Stimulated activated CD4-positive, alpha-beta T cell treated with anti-CD3 and anti-CD28 coated beads, Interleukin-1b, Interleukin-23, amount 100 ng/mL, for 1 hour (primary cell): ENCODE results near the gene AHCTF1.

Source experiments
- DNase-seq, 2 donors: peaks; one replicate each; pipeline ENCODE4 v3.0.0-alpha.2; 2020; ENCODE audit warnings: low read depth in 2 of 2

AHCTF1 gene, protein sequence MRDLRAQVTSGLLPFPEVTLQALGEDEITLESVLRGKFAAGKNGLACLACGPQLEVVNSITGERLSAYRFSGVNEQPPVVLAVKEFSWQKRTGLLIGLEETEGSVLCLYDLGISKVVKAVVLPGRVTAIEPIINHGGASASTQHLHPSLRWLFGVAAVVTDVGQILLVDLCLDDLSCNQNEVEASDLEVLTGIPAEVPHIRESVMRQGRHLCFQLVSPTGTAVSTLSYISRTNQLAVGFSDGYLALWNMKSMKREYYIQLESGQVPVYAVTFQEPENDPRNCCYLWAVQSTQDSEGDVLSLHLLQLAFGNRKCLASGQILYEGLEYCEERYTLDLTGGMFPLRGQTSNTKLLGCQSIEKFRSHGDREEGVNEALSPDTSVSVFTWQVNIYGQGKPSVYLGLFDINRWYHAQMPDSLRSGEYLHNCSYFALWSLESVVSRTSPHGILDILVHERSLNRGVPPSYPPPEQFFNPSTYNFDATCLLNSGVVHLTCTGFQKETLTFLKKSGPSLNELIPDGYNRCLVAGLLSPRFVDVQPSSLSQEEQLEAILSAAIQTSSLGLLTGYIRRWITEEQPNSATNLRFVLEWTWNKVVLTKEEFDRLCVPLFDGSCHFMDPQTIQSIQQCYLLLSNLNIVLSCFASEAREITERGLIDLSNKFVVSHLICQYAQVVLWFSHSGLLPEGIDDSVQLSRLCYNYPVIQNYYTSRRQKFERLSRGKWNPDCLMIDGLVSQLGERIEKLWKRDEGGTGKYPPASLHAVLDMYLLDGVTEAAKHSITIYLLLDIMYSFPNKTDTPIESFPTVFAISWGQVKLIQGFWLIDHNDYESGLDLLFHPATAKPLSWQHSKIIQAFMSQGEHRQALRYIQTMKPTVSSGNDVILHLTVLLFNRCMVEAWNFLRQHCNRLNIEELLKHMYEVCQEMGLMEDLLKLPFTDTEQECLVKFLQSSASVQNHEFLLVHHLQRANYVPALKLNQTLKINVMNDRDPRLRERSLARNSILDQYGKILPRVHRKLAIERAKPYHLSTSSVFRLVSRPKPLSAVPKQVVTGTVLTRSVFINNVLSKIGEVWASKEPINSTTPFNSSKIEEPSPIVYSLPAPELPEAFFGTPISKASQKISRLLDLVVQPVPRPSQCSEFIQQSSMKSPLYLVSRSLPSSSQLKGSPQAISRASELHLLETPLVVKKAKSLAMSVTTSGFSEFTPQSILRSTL (N-terminal part only)

DNA sequence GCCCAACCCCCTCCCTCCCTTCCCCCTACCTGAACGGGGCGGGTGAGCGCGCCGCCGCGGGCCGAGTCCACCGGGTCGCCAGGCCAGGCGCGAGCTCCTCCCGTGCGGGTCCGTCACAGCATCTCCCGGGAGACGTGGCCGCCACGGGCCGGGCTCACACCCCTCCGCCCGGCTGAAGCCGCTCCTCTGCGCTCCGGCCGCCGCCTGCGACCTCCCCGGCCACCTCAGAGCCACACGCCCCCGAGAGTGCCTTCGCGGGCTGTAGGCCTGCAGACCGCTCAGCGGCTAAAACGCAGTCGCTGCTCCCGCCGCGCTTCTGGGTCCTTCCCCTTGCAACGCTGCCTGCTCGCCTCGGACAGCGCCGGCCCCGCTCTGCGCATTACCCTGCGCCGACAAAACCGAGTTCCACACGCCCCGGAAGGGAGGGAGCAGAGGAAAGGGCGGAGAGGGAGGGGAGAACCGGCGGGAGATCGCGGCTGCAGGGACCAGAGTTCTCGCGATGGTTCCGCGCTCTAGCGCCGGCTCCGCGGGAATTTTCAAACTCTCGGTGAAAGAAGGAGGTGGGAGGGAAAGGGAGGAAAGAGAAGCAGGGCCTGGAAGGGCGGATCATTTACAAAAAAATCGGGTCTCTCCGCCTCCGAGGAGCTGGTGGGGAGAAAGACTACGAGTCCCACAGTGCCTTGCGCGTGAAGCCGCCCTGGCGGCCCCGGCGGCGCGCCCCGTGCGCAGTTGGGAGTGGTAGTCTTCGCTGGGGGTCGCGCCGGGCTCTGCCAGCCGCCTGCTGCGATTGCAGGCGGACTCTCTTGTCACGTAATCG is at the start of gene AHCTF1:
Gene AHCTF1 (minus strand): TSS at position 400 of the 817 bp plus-strand sequence. CDS start 13,578 bp downstream, outside the sequence.
- DNase-seq: peak; percentile 78 to 82

DNA sequence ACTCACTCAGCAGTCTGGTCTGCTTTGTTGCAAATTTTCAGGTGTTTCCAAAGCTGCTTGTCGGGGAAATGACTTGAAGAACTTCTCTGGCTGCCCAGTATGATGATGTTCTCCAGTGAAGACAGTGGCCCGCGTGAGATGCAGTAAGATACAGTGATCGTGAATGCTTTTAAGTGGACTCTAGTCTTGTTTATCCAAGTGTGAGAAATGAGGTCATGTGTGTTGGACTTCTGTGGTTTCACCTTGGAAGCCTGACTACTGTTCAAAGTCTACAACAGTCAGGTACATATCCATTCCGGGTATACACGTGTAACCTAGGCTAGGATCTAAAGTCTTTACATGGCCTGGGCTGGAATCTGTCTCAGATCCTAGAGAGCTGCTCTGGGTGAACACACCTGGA is 47.0 kb upstream of the AHCTF1 start:
- DNase-seq: no peak

DNA sequence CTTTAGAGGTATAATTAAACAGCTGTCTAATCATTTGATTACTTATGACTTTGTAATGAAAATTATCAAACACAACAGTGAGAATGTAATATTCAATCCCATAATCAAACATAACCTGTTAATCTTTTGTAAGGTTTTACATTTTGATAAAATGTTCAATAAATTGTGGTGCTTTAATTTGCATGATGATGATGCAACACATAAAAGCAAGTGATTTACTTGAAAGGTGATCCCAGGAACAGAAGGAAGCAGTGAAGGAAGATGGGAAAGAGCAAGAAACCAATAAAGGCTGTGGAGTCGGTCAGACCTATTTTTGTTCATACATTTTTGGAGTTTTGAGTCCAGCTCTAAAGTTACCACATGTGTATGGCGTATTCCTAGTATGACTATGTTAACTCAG is 46.5 kb upstream of the AHCTF1 start:
- DNase-seq: no peak

DNA sequence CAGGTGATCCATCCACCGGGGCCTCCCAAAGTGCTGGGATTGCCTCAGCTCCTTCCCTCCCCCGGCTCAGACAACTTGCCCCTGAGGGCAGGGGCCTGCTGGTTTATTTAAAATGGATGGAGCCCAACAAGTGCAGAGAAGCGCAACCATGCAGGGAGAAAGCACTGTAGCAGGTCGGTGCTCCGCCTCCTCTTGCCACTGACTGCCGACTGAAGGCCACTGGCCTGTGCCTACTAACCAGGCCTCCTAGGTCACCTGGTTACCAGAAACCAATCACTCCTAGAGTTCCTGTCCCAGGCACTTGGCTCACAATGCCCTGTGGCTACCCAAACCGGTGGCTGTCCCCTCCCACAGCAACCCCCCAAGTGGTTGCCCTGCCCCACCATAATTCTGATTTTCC is 40.2 kb upstream of the AHCTF1 start:
- no peak for DNase-seq

DNA sequence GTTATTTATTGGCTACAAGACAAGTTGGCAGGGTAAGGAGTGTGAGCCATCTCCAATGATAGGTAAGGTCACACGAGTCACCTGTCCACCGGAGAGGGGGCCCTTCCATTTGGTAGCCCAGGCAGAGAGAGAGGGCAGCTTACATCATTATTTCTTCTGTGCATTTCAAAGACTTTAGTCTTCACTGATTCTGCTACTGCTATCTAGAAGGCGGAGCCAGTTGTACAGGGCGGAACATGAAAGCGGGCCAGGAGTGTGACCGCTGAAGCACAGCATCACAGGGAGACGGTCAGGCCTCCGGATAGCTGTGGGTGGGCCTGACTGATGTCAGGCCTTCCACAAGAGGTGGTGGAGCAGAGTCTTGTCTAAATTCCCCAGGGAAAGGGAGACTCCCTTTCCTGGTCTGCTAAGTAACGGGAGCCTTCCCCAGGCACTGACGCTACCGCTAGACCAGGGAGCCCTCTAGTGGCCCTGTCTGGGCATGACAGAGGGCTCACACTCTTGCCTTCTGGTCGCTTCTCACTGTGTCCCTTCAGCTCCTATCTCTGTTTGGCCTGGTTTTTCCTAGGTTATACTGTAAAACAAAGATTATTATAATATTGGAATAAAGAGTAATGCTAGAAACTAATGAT is 39.5 kb upstream of the AHCTF1 start:
- DNase-seq: peak in 1 of 2 donors; percentile 12

DNA sequence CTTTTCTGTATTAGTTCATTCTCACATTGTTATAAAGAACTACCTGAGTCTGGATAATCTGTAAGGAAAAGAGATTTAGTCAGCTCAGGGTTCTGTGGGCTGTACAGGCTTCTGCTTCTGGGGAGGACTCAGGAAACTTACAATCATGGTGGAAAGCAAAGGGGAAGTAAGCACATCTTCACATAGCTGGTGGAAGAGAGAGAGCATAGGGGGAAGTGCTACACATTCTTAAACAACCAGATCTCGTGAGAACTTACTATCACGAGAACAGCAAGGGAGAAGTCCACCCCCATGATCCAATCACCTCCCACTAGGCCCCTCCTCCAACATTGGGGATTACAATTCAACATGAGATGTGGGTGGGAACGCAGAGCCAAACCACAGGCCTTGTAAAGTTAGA is 37.9 kb upstream of the AHCTF1 start:
- DNase-seq: no peak

DNA sequence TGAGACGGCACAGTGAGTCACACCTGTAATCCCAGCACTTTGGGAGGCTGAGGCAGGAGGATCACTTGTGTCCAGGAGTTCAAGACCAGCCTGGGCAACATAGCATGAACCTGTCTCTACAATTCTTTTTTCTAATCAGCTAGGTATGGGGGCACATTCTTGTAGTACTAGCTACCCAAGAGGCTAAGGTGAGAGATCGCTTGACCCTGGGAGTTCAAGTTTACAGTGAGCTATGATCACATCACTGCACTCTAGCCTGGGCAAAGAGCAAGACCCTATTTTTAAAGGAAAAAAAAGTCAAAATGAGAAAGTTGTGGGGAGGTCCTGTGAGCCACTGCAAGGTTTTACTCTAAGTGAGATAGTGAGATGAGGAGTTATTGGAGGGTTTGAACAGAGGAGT is 34.8 kb upstream of the AHCTF1 start:
- DNase-seq: no peak

DNA sequence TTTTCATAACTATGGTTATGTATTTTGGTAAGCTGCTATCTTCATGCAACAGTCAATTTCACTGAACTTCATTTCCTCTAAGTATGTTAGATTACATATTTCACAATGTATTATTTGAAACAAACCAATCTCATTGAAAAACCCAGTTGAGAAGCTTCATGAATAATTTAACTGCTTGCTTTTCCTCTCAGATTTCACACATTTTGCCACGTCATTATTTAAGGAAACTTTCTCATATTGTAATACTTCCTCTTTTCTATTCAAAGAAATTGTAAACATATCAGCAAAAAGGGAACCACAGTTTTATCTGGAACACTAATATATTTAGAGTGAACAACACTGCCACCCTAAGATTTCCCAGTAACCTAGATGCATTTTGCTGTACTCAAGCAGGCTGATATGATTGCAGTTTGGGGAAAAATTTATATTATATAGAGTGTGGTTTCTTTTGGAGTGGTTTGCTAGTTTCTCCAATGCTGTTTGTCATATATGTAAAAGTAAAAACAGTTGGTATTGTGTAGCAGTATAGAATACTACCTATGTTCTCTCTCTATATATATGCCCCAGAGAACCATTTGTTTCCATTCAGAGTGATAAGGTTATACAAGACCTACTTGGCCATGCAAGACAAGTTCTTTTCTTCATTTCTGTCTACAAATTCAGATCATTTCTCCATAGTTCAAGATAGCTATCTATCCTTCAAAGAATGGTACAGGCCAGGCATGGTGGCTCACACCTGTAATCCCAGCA is 28.4 kb upstream of the AHCTF1 start:
- DNase-seq: no peak

DNA sequence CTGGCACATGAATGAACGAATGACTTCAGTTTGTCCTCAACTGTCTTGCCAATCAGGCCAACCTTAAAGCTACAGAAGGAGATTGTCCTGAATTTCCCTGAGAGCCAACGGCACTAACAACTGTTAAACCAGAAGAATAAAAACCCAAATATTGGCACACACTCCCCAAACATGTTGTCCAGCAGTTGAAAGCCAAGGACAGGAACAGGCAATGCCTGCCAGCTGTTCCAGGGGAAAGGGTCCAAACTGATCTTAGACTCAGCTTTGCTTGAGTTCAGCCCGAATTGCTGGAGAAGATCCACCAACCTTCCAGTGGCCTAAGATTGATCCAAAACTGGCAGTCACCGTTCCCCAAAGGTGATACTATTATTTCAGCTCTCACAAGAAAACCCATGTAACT is 22.4 kb upstream of the AHCTF1 start:
- DNase-seq: no peak

DNA sequence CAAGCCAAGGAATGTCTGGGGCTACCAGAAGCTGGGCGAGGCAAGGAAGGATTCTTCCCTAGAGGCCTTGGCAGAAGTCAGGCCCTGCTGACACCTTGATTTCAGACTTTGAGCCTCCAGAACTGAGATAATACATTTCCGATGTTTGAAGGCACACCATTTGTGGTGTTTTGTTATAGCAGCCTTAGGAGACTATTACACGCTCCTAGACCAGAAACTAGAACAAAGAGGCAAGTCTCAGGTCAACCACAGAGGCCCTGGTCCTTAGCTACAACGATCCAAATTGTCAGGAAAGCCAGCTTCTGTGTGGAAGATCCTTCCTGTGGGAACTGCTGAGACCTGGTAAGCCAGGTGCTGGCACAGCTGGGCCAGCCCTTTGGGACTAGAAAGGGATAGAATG is 19.7 kb upstream of the AHCTF1 start:
- DNase-seq: no peak

DNA sequence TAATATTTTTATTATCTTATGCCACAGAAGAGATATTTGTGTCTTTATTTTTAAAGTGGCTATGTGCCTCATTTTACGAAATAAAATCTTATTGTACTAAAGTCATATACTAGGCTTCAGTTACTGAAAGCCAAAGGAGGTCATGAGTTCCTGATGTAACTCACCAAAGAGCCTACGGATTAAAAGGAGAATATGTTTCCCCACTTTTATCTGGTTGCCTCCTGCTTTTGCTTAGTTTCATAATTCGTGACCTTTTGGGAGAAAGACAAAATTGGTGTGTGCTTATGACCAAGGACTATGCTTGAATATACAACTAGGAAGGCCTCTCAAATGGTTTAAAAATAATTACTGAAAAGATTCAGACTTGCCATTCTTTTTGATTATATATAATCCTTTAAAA is 18.2 kb upstream of the AHCTF1 start:
- no peak for DNase-seq

DNA sequence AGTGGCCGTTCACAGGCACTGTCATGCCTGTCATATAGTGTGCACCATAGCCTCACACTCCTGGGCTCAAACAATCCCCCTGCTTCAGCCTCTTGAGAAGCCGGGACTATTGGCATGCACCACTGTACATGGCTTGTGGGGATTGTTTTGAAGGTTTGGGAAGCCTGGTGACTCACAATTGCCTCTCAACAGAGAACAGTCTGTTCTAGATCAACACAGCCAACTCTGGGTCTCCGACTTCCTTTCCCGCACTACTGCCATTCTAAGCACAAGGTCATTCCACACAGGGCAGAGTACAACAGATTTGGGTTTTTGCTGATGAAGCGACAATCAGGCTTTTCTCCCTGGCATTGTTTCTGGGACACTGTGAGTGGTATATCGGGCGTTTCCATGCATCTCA is 15.5 kb upstream of the AHCTF1 start:
- no peak for DNase-seq

DNA sequence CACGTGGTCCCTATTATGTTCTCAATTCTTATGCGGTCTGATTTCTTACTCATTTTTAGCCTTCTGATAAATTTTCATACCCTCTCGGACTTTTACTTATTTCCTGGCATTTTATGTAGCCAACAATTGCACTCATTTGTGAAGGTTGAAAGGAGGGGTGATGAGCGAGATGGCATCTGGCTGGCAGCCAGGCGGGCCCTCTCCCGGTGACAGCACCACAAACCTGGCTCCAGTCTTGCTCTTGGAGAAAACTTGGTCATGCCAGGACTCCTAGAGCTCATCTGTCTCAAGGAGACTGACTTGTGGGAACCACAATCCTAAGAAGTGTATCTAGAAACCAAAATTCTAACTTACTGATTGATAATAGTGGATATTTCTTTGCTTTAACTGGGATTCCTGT is 14.6 kb upstream of the AHCTF1 start:
- DNase-seq: no peak

DNA sequence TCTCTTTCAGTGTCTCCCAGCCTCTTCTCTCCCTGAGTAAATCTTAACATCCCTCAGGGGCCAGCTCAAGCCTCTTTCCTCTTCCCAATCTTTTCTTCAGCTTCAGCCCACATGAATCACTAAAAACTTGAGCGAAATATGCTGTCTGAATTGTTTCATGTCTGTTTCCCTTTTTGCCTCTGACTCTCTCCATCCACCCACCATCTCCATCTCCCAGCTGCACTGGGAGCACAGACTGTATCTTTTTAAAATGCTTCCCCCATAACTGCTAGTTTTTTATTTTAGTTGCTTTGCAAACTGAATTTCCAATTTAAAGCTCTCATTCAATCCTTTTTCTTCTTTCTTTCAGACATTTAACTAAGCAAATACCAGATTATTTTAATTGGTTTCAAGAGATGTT is 3.0 kb upstream of the AHCTF1 start:
- DNase-seq: no peak

DNA sequence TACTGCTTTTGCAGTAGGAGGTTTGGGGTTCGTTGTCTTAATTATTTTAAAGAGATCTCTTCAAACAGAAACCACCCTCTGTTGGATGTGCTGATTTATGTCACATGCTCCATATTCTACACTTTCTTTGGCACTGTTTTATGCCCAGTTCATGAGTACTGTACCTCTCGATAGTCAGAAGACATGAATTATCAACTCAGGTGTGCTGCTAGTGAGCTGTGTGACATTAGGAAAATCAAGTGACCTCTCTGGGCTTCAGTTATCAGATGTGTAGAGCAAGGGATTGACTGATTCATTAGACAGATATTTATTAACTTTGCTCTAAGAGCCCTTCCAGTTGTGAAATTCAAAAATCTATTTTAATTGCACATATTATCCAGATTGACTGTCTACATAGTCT is 2.1 kb upstream of the AHCTF1 start:
- DNase-seq: no peak

DNA sequence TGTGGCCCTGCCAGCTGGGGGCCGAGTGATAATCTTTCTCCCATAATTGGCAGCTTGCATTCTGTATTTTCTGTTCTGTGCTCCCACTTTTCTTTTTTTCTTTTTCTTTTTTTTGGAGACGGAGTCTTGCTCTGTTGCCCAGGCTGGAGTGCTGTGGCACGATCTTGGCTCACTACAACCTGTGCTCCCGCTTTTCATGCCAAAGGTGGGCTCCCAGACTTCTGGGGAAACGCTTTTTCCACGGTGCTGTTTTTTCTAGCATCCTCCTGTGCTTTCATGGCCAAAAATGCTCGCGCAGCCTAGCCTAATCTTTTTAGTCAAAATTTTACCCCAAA is 585 bp upstream of the AHCTF1 start:
- no peak for DNase-seq

DNA sequence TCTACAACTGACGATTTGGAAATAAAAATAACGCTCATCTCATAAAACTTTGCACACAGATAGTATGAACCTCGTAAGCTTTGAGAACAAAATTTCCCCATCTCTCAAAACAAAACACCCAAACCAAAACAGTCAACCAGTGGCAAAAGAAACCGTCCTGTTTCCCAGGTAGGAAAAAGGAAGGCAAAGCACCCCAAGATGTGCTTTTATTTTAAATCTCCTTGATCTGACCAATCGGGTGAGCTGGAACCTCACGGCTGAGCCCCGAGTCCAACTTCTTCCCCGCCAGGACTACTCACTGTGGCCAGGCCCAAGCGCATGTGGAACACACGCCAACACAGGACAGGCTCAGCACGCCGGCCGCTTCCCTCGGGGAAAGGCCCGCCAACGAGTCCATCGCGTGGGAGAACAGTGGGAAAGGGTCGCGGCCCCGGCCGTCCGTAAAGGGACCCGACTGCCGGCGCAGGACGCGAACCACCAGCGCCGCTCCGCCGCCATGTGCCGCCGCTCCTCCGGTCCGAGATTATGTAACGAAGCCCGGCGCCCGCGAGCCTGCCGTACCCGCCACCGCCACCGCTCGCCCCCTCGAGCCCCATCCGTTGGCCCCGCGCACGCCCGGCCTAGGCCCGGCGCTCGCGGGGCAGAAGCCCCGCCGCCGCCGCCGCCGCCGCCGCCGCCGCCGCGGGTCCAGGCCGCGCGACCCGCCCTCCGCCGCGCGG is 759 bp downstream of the AHCTF1 start:
- peak; percentile 6 to 25 for DNase-seq

DNA sequence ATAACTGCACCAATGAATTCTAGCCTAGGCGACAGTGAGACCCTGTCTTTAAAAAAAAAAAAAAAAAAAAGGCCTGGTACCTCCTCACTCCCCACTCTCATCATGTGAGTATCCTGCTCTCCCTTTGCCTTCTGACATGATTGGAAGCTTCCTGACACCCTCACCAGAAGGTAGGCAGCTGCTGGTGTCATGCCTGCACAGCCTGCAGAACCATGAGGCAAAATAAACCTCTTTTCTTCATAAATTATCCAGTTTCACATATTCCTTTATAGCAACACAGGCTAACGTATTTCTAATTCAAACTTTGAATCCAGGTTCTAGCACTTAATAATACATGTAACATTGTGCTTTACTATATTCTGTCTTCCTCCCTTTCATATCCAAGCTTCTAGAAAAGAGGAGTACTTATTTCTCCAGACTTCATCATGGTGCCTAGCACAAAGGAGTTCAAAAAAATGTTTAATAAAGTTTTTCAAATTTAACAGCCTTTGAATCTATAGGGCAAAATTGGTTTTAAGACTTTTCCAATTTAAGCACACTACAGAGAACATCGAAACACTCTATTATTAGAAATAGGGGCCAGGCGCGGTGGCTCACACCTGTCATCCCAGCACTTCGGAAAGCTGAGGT is 5.6 kb downstream of the AHCTF1 start:
- DNase-seq: no peak

DNA sequence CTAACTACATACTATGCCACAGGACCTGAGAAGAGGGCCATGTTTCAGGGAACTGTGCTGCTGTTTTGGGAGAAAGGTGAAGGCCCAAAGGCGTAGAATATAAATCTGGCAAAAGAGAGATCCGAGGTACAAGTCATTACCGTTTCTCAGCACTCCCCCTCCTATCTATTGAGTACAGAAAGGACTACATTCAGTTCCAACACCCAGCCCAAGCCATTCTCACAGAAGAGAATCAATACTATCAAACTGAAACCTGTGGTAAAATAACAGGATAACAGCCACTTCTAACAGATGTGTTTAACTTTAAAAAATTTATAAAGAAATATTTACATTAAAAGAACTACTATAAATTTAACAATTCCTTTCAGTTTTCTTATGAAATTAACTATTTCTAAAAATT is 7.8 kb downstream of the AHCTF1 start:
- no peak for DNase-seq
